HG03060 (cell line): ENCODE results near the gene TBC1D26.
"Not testable (repeated sequence)": the region's sequence is repeated elsewhere in the genome, so short reads cannot be mapped to it uniquely, and the experiment has no call there.

Source experiments
- ATAC-seq: cut with Tn5 transposase; IDR thresholded peaks from one replicate; pipeline ENCODE4 v1.9.1; 2021; ENCODE audit warnings: low read depth, moderate number of reproducible peaks; ENCODE audit not compliant: unreplicated experiment

TBC1D26 gene

GRCh38 chr17:15731900-15732299 is at the start of gene TBC1D26:
TSS of gene TBC1D26 (plus strand) at chr17:15732283. CDS start at chr17:15735349, 3,066 bp downstream.
- not testable (repeated sequence) for ATAC-seq

- not testable (repeated sequence) for ATAC-seq
Observed at GRCh38 chr17:15683135-15683534, 48.9 kb upstream of the TBC1D26 start.

GRCh38 chr17:15683824-15684478 is 48.1 kb upstream of the TBC1D26 start, which contains the start of gene TRIM16:
TSS of gene TRIM16 (minus strand) at chr17:15684311. CDS start at chr17:15651609, 32,702 bp downstream.
- ATAC-seq = peak; percentile 42

GRCh38 chr17:15687494-15687893 is 44.6 kb upstream of the TBC1D26 start:
- not testable (repeated sequence) for ATAC-seq

GRCh38 chr17:15698967-15699366 is 33.1 kb upstream of the TBC1D26 start:
- ATAC-seq = not testable (repeated sequence)

GRCh38 chr17:15699413-15699924 is 32.6 kb upstream of the TBC1D26 start, which contains the start of gene ZNF286A:
TSS of gene ZNF286A (plus strand) at chr17:15699752. CDS start at chr17:15700330, 578 bp downstream.
- peak; percentile 94 for ATAC-seq

- ATAC-seq = not testable (repeated sequence)
Observed at GRCh38 chr17:15699937-15700336, 32.1 kb upstream of the TBC1D26 start.

- ATAC-seq = not testable (repeated sequence)
Observed at GRCh38 chr17:15704239-15704638, 27.8 kb upstream of the TBC1D26 start.

- ATAC-seq = not testable (repeated sequence)
Observed at GRCh38 chr17:15704813-15705212, 27.3 kb upstream of the TBC1D26 start.

GRCh38 chr17:15708879-15709278 is 23.2 kb upstream of the TBC1D26 start:
- ATAC-seq = not testable (repeated sequence)

- ATAC-seq = not testable (repeated sequence)
Observed at GRCh38 chr17:15716601-15717563, 15.2 kb upstream of the TBC1D26 start.

- not testable (repeated sequence) for ATAC-seq
Observed at GRCh38 chr17:15730535-15730934, 1.5 kb upstream of the TBC1D26 start.

GRCh38 chr17:15733174-15733789 is 1.2 kb downstream of the TBC1D26 start:
- not testable (repeated sequence) for ATAC-seq

- ATAC-seq = not testable (repeated sequence)
Observed at GRCh38 chr17:15736578-15736977, 4.5 kb downstream of the TBC1D26 start.

GRCh38 chr17:15738066-15738465 is 6.0 kb downstream of the TBC1D26 start:
- ATAC-seq = no peak

- not testable (repeated sequence) for ATAC-seq
Observed at GRCh38 chr17:15739259-15739658, 7.2 kb downstream of the TBC1D26 start.

GRCh38 chr17:15740041-15740440 is 8.0 kb downstream of the TBC1D26 start:
- not testable (repeated sequence) for ATAC-seq

GRCh38 chr17:15740570-15741120 is 8.6 kb downstream of the TBC1D26 start:
- ATAC-seq = no peak

GRCh38 chr17:15741624-15742023 is 9.5 kb downstream of the TBC1D26 start:
- no peak for ATAC-seq
